ENCODE results near the gene COMTD1.
"Not testable (repeated sequence)": the region's sequence is repeated elsewhere in the genome, so short reads cannot be mapped to it uniquely, and the experiment has no call there.

COMTD1 gene

GRCh38 chr10:75202321-75203045 lies 33.3 kb downstream of the COMTD1 start:
- DNase-seq (ENCODE audit: extremely low spot score), result no peak
- CTCF ChIA-PET, result interaction anchor here (3.2 kb wide), 1 partner anchor 12 kb away, joined by 8 read pairs; no protein-coding TSS in a partner anchor
- TF ChIP-seq, protein P1, sequence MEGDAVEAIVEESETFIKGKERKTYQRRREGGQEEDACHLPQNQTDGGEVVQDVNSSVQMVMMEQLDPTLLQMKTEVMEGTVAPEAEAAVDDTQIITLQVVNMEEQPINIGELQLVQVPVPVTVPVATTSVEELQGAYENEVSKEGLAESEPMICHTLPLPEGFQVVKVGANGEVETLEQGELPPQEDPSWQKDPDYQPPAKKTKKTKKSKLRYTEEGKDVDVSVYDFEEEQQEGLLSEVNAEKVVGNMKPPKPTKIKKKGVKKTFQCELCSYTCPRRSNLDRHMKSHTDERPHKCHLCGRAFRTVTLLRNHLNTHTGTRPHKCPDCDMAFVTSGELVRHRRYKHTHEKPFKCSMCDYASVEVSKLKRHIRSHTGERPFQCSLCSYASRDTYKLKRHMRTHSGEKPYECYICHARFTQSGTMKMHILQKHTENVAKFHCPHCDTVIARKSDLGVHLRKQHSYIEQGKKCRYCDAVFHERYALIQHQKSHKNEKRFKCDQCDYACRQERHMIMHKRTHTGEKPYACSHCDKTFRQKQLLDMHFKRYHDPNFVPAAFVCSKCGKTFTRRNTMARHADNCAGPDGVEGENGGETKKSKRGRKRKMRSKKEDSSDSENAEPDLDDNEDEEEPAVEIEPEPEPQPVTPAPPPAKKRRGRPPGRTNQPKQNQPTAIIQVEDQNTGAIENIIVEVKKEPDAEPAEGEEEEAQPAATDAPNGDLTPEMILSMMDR (IDR thresholded peaks at IDR 0.05; ENCODE audit: control extremely low read depth, extremely low read depth, low read depth, missing control alignments), result no peak
- POLR2A ChIA-PET, result no interaction called here

DNA sequence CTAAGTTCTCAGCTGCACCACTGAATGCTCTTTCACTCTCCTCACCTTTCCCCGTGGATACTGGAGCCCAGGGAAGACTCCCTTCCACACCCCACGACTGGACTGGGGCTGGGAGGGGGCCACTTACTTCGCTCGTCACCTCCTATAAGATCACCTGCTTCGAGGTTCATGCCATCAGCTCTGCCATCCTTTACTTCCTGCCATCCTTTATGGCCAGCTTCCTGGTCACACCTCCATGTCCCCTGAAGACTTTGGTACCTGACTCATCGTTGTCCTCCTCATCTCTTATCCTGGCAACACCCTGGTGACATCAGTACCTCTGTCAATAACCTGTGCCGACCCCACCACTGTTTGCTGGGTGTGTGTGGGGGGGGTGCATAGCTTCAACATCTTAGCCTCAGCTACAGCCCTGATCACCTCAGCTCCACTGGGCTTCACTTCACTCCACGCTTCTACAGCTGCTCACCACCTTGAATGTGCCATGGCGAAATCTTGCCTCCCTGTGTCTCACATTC lies 33.9 kb downstream of the COMTD1 start:
- ChIA-PET CTCF (interaction anchor here (3.2 kb wide), 1 partner anchor 11 kb away, joined by 8 read pairs; no protein-coding TSS in a partner anchor), POLR2A (no interaction called here)
- DNase-seq (ENCODE audit: extremely low spot score), result no peak
- TF ChIP-seq, protein P1 (IDR thresholded peaks at IDR 0.05; ENCODE audit: control extremely low read depth, extremely low read depth, low read depth, missing control alignments), result no peak

- DNase-seq (ENCODE audit: extremely low spot score); POLR2A ChIA-PET: not testable (repeated sequence)
- CTCF ChIA-PET, result interaction anchor here (0.9 to 3.2 kb wide), 7 partner anchors 10 to 35 kb away, joined by 3 to 8 read pairs (median 5); partner anchors contain the start of gene COMTD1
Observed at GRCh38 chr10:75199949-75200348, 35.8 kb downstream of the COMTD1 start.

DNA sequence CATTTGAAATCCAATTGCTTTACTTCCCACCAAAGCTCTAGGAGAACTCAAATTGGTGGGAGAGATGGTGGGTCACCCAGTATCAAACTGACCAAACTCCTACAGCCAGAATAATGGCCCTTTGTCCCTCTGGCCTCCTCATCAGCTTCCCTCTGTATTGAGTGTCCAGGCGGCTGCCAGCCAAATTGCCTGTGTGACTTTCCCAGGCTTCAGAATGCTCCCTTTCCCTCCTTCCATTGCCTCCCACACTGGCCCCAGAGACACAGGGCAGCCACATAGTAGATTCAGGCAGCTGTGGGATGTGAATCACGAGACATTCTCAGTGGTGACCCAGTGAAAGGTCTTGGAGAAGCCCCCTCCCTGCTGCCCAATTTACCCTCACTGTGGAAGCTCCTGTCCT lies 37.9 kb downstream of the COMTD1 start:
- TF ChIP-seq, protein P1 (IDR thresholded peaks at IDR 0.05; ENCODE audit: control extremely low read depth, extremely low read depth, low read depth, missing control alignments), result no peak
- no peak for DNase-seq (ENCODE audit: extremely low spot score)
- ChIA-PET POLR2A (no interaction called here), CTCF (interaction anchor here (0.8 to 2.7 kb wide), 10 partner anchors 10 to 1318 kb away, joined by 3 to 11 read pairs (median 4); partner anchors contain the start of gene COMTD1)

DNA sequence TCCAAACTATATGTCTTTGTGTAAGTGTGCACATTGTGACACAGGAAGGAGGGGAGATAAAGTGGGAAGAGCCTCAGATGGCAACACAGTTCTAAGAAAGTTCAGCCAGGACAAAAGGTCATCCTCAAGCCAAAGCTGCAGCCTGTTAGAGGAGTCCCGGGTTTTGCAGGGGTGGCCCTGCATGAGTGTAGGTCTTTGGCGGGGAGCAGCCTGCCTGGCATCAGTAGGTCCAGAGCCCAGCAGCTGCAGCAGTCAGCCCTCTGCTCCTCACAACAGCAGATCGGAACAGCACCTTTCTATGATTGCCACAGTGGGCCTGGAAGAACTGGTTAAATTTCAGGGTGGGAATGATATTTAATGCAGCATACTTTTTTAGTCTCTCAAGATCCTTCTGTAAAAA lies 38.7 kb downstream of the COMTD1 start:
- no peak for DNase-seq (ENCODE audit: extremely low spot score)
- TF ChIP-seq, protein P1 (IDR thresholded peaks at IDR 0.05; ENCODE audit: control extremely low read depth, extremely low read depth, low read depth, missing control alignments), result no peak
- CTCF ChIA-PET, result interaction anchor here (1.1 to 2.7 kb wide), 7 partner anchors 9 to 1317 kb away, joined by 3 to 11 read pairs (median 4); partner anchors contain the start of gene COMTD1
- POLR2A ChIA-PET, result interaction anchor here (0.6 kb wide), 1 partner anchor 29 kb away, joined by 7 read pairs; no protein-coding TSS in a partner anchor

DNA sequence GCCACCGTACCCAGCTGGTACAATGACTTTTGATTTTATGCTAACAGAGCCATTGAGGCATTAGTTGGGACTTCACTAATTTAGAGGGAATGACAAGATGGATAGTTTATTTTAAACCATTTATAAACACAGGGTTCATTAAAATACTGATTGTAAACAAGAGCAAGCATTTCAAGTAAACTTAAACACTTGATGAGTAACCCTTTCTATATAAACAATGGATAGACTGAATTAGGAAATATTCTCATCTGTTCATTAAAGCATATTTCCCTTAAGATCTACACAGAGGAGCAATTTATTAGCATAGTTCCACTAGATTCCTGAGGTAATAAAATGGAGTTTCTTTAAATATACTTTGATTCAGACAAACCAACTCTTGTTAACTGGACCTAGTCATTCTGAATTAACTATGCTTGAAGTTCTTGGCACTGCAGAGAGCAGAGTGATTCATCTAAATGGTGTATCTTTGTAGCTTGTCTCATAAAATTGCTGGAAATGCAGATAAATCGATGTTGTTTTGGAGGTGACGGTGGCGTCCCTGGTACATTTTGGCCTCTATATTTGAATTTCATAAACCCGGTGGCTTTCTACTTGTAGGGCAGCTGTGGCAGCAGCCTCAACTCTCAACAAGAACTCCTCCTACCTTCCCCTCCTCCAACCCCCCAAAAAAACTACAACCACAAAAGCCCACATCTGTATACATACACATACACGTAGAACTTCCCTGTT lies 40.6 kb downstream of the COMTD1 start:
- ChIA-PET CTCF (interaction anchor here (1.0 to 3.0 kb wide), 5 partner anchors 9 to 40 kb away, joined by 3 to 11 read pairs (median 4); partner anchors contain the start of gene COMTD1), POLR2A (interaction anchor here (0.7 kb wide), 1 partner anchor 943 kb away, joined by 8 read pairs; no protein-coding TSS in a partner anchor)
- no peak for DNase-seq (ENCODE audit: extremely low spot score)
- TF ChIP-seq, protein P1 (IDR thresholded peaks at IDR 0.05; ENCODE audit: control extremely low read depth, extremely low read depth, low read depth, missing control alignments), result no peak

DNA sequence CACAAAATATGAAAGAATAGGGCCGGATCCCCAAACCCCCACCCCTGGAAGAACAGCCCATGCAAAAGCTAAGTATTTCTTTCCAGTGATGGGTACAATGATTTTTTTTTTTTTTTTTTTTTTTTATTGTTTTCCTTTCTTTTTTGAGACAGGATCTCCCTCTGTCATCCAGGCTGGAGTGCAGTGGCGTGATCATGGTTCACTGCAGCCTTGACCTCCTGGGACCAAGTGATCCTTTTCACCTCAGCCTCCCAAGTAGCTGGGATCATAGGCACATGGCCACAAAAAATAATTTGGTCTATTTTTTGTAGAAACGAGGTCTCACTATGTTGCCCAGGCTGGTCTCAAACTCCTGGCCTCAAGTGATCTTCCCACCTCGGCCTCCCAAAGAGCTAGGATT lies 41.1 kb downstream of the COMTD1 start:
- POLR2A ChIA-PET; DNase-seq (ENCODE audit: extremely low spot score): not testable (repeated sequence)
- CTCF ChIA-PET, result interaction anchor here (0.7 to 3.0 kb wide), 5 partner anchors 9 to 41 kb away, joined by 3 to 11 read pairs (median 3); partner anchors contain the start of gene COMTD1

Measured in GM10248 (cell line).